Heart right ventricle (tissue), 16 donors: ENCODE results near the gene GRID1. TPM values are rescaled to one million over a fixed set of nuclear protein-coding genes. Genes with fewer than 3 reads are reported as not detected.

ENCODE experiments used
- ATAC-seq, 8 donors: fragments of 200-7000 bp; cut with Tn5 transposase; one replicate each; pipeline ENCODE4 v1.9.1; 2020; ENCODE audit warnings: mild to moderate bottlenecking in 8 of 8, moderate library complexity in 8 of 8, moderate number of reproducible peaks in 1 of 8
- DNase-seq, 2 donors: peaks; one replicate each; pipeline ENCODE4 v3.0.0-alpha.2; 2020
- H3K27ac ChIP-seq, 10 donors: fragments of 200-600 bp; sonication (generic) in 2 of 10; one replicate each; pipeline versions ENCODE4 v1.5.0 to v1.8.0; 2020 to 2022; ENCODE audit warnings: mild to moderate bottlenecking in 3 of 10
- H3K27me3 ChIP-seq, 7 donors: fragments of 200-600 bp; one replicate each; pipeline ENCODE4 v1.8.0; 2021 to 2022; ENCODE audit warnings: mild to moderate bottlenecking in 2 of 7
- H3K36me3 ChIP-seq, 9 donors: fragments of 200-600 bp; sonication (generic) in 1 of 9; one replicate each; pipeline versions ENCODE4 v1.5.0 to v1.8.0; 2020 to 2022; ENCODE audit warnings: mild to moderate bottlenecking in 2 of 9
- H3K4me1 ChIP-seq, 9 donors: fragments of 200-600 bp; sonication (generic) in 1 of 9; one replicate each; pipeline versions ENCODE4 v1.5.0 to v1.8.0; 2020 to 2022; ENCODE audit warnings: mild to moderate bottlenecking in 4 of 9
- H3K4me3 ChIP-seq, 10 donors: fragments of 200-600 bp; sonication (generic) in 2 of 10; one replicate each; pipeline versions ENCODE4 v1.5.0 to v1.8.0; 2020 to 2022; ENCODE audit warnings: mild to moderate bottlenecking in 7 of 10, moderate library complexity in 2 of 10
- H3K9me3 ChIP-seq, 11 donors: fragments of 200-600 bp in 10 of 11; sonication (generic) in 2 of 11; one replicate each; pipeline versions ENCODE4 v1.5.0 to v1.8.0; 2013 to 2022; ENCODE audit warnings: mild to moderate bottlenecking in 2 of 11, control low read depth in 1 of 11, moderate library complexity in 1 of 11
- CTCF ChIP-seq, 9 donors: fragments of 200-600 bp; sonication (generic) in 2 of 9; IDR thresholded peaks; one replicate each; pipeline versions ENCODE4 v1.5.0 to v1.8.0; 2021 to 2022; ENCODE audit warnings: antibody characterized with exemption in 9 of 9, mild to moderate bottlenecking in 5 of 9, moderate library complexity in 1 of 9
- WGBS, 2 donors: extraction: QIAGEN DNeasy Blood & Tissue Kit; methylation state at CpG; one replicate each; pipeline ENCODE4 v1.1.7; 2013; ENCODE audit warnings: inconsistent platforms in 1 of 2; 5-methylcytosine and 5-hydroxymethylcytosine counted together
- intact Hi-C, 10 donors: fragments of 100-400 bp; cut with DNase I; formaldehyde crosslinking; loops; one replicate each; pipeline versions ENCODE4 v1.11.1 to v1.14.2; 2022
- polyA plus RNA-seq, 2 donors: library from polyadenylated mRNA; stranded (reverse); fragments of 200-250 nt; gene quantifications; one replicate each; pipeline ENCODE4 v1.2.3, GENCODE V29; 2013
- total RNA-seq, 10 donors: library from RNA; stranded (reverse); fragmentation: NEBNext Ultra II Directional in 3 of 10; extraction: Animal tissue kit (Norgen Biotek cat#: 25700) in 3 of 10; gene quantifications; one replicate each; pipeline versions ENCODE4 v1.2.1 to v1.2.4, GENCODE V29; 2021 to 2023
- donor health status: Arrhythmogenic right ventricular cardiomyopathy.
- donor health status: ischemic (EF 13 %, LVEDD 7.1; RV severe dilation, severe dysfunction).
- donor health status: healthy with polysubstance abuse.
- donor health status: DM: no; HTN: yes; CAD: no.
- donor health status: DM: no; HTN: no; CAD: no.
- donor health status: ischemic (EF 25% LVEDD 6.9; RV normal size, moderate dysfunction).
- donor health status: ischemic (EF 25% LVEDD 5.7; RV mildly dilated, moderate dysfunction).
- donor health status: healthy.
- donor health status: DM: yes; HTN: yes; CAD: no.
- donor health status: Ischemic cardiomyopathy.
- donor health status: ischemic (EF 35%, LVEDD 5.7; RV mildly dilated, moderate dysfunction).
- donor health status: nonischemic (EF 11% LVEDD 7.7; RV severe dilation, severe dysfunction).
- donor health status: DM: yes; HTN: yes; CAD: no.
- donor health status: PGD.
- donor health status: ischemic (EF 29% LVEDD 5.4; RV normal size, mild dysfunction).
- donor health status: nonischemic (EF 23%, LVEDD 6.1; RV moderate dilation, normal function).

Gene GRID1
- total and polyA plus RNA-seq, 12 donors, result 0.44 to 3.4 (median 1.5) TPM

- Histone ChIP-seq H3K4me1 (no peaks in the 10 kb centered on the region), H3K36me3 (no peaks in the 10 kb centered on the region), H3K4me3 (no peak overlapping the region), H3K9me3 (peaks cover 0 to 6% (median 0%) of the 10 kb centered on the region in 11 donors), H3K27ac (no peak overlapping the region), H3K27me3 (peaks cover 0 to 7% (median 0%) of the 10 kb centered on the region in 7 donors)
- no peak for TF ChIP-seq CTCF (IDR thresholded peaks at IDR 0.05)
- ATAC-seq (no peak), DNase-seq (no peak)
- 66 to 79% methylated on average over 8 of the region's 8 CpGs for WGBS, 2 donors
- intact Hi-C loops, result loop anchor here in 1 of 10 donors (5.0 kb wide), 1 partner anchor 50 kb away; no protein-coding TSS in a partner anchor
Measured at GRCh38 chr10:86127274-86127819, 239.2 kb downstream of the GRID1 start.

GRCh38 chr10:86124734-86125133 lies 241.9 kb downstream of the GRID1 start:
- Histone ChIP-seq H3K36me3 (no peaks in the 10 kb centered on the region), H3K27me3 (peaks cover 0 to 7% (median 0%) of the 10 kb centered on the region in 7 donors), H3K9me3 (no peaks in the 10 kb centered on the region), H3K4me3 (no peak overlapping the region), H3K27ac (no peak overlapping the region), H3K4me1 (no peaks in the 10 kb centered on the region)
- WGBS, 2 donors, result 82 to 91% methylated on average over 4 of the region's 4 CpGs
- ATAC-seq, result no peak
- TF ChIP-seq CTCF (IDR thresholded peaks at IDR 0.05), result no peak
- DNase-seq, result no peak
- intact Hi-C loops, result loop anchor here in 1 of 10 donors (5.0 kb wide), 1 partner anchor 53 kb away; no protein-coding TSS in a partner anchor

GRCh38 chr10:86123715-86124114 lies 242.9 kb downstream of the GRID1 start:
- Histone ChIP-seq H3K36me3 (no peaks in the 10 kb centered on the region), H3K9me3 (no peaks in the 10 kb centered on the region), H3K27me3 (peaks cover 0 to 4% (median 0%) of the 10 kb centered on the region in 7 donors), H3K27ac (no peak overlapping the region), H3K4me1 (no peaks in the 10 kb centered on the region), H3K4me3 (no peak overlapping the region)
- ATAC-seq, result no peak
- intact Hi-C loops, result no loop called here
- no peak for DNase-seq
- TF ChIP-seq CTCF (IDR thresholded peaks at IDR 0.05), result no peak
- 61 to 70% methylated on average over 6 of the region's 6 CpGs for WGBS, 2 donors

- Histone ChIP-seq H3K36me3 (no peaks in the 10 kb centered on the region), H3K4me1 (no peaks in the 10 kb centered on the region), H3K27ac (no peak overlapping the region), H3K4me3 (no peak overlapping the region), H3K9me3 (no peaks in the 10 kb centered on the region), H3K27me3 (peaks cover 0 to 4% (median 0%) of the 10 kb centered on the region in 7 donors)
- TF ChIP-seq CTCF (IDR thresholded peaks at IDR 0.05), result no peak
- intact Hi-C loops, result no loop called here
- ATAC-seq (no peak), DNase-seq (no peak)
- WGBS, 2 donors, result 89 to 94% methylated on average over 4 of the region's 4 CpGs
Measured at GRCh38 chr10:86123304-86123703, 243.3 kb downstream of the GRID1 start.
